HEK293 (cell line): ENCODE measurements around the gene CDC20.
A peak's percentile ranks its signal among the peaks of the same experiment; 100 is the strongest.

Source experiments
- CTCF ChIA-PET: fragments of 350-600 bp; formaldehyde crosslinking; extraction: SDS; loops from one replicate; lab custom pipeline; 2021; ENCODE audit warnings: antibody characterized with exemption; lab: Yijun Ruan, JAX
- POLR2A ChIA-PET: fragments of 300-600 bp; formaldehyde crosslinking; extraction: SDS; loops from one replicate; lab custom pipeline; 2020; ENCODE audit warnings: antibody characterized with exemption, inconsistent platforms; lab: Yijun Ruan, JAX
- H3K27ac ChIP-seq: fragments of 200-500 bp; sonication (Bioruptor generic); 2 replicates; pipeline ENCODE4 v1.5.1; 2014; ENCODE audit warnings: low read depth, low read length, control low read depth, inconsistent platforms; ENCODE audit errors: extremely low read depth
- H3K36me3 ChIP-seq, 2 experiments: fragments of 200-500 bp in 1 of 2; sonication (Bioruptor generic) in 1 of 2; 1 replicate in 1 of 2; 2 replicates in 1 of 2; pipeline ENCODE4 v1.5.1; 2014 to 2017; ENCODE audit warnings: inconsistent platforms in 2 of 2, low read length in 2 of 2; ENCODE audit not compliant: control insufficient read depth in 2 of 2, insufficient read depth in 1 of 2
- H3K4me1 ChIP-seq: fragments of 200-500 bp; sonication (Bioruptor generic); 2 replicates; pipeline ENCODE4 v1.5.1; 2014; ENCODE audit warnings: mild to moderate bottlenecking, low read length, inconsistent platforms; ENCODE audit not compliant: control insufficient read depth, insufficient read depth
- H3K4me3 ChIP-seq: 2 replicates; pipeline ENCODE4 v1.5.1; 2011; ENCODE audit warnings: low read depth, mild to moderate bottlenecking, control low read depth, low read length, moderate library complexity
- H3K9me3 ChIP-seq: fragments of 200-500 bp; sonication (Bioruptor generic); 2 replicates; pipeline ENCODE4 v1.5.1; 2014; ENCODE audit warnings: low read depth, low read length, inconsistent platforms; ENCODE audit not compliant: control insufficient read depth, insufficient read depth
- GLIS1 ChIP-seq: fragments of 450-650 bp; formaldehyde crosslinking; IDR thresholded peaks from 2 replicates; pipeline ENCODE4 v1.5.1; 2016; ENCODE audit warnings: missing biosample characterization, missing genetic modification characterization
- KLF10 ChIP-seq: fragments of 450-650 bp; IDR thresholded peaks from 2 replicates; pipeline ENCODE4 v1.5.1; 2018; ENCODE audit warnings: missing biosample characterization, mild to moderate bottlenecking, missing genetic modification characterization
- MEIS1 ChIP-seq: sonication (generic); formaldehyde crosslinking; IDR thresholded peaks from 2 replicates; pipeline ENCODE4 v1.8.1; 2022; ENCODE audit warnings: missing genetic modification reagents, mild to moderate bottlenecking, borderline replicate concordance
- PRDM1 ChIP-seq: fragments of 450-650 bp; formaldehyde crosslinking; IDR thresholded peaks from 2 replicates; pipeline ENCODE4; 2016; ENCODE audit warnings: missing biosample characterization, missing genetic modification characterization
- TSHZ1 ChIP-seq: fragments of 450-650 bp; formaldehyde crosslinking; IDR thresholded peaks from 2 replicates; pipeline ENCODE4 v1.5.1; 2016; ENCODE audit warnings: missing biosample characterization, missing genetic modification characterization, borderline replicate concordance
- WT1 ChIP-seq: fragments of 450-650 bp; formaldehyde crosslinking; IDR thresholded peaks from 2 replicates; pipeline ENCODE4 v1.5.1; 2016; ENCODE audit warnings: missing biosample characterization, missing genetic modification characterization
- YY2 ChIP-seq: fragments of 450-650 bp; formaldehyde crosslinking; IDR thresholded peaks from 2 replicates; pipeline ENCODE4 v1.5.1; 2016; ENCODE audit warnings: missing biosample characterization, missing genetic modification characterization
- ZBTB11 ChIP-seq: fragments of 450-650 bp; formaldehyde crosslinking; conservative IDR thresholded peaks from 2 replicates; pipeline ENCODE4 v1.5.1; 2016; ENCODE audit warnings: low read depth, missing biosample characterization, missing genetic modification characterization
- ZNF121 ChIP-seq: fragments of 450-650 bp; formaldehyde crosslinking; IDR thresholded peaks from 2 replicates; pipeline ENCODE4 v1.5.1; 2016; ENCODE audit warnings: missing biosample characterization, missing genetic modification characterization
- ZNF23 ChIP-seq: fragments of 450-650 bp; formaldehyde crosslinking; IDR thresholded peaks from 2 replicates; pipeline ENCODE4 v1.5.1; 2016; ENCODE audit warnings: missing biosample characterization, missing genetic modification characterization, borderline replicate concordance
- ZNF274 ChIP-seq, 2 experiments: fragments of 200-500 bp in 1 of 2; fragments of 450-650 bp in 1 of 2; sonication (Bioruptor generic) in 1 of 2; formaldehyde crosslinking in 1 of 2; IDR thresholded peaks; 2 replicates each; pipeline versions ENCODE4 v1.5.1 to v1.6.1; 2014 to 2016; ENCODE audit warnings: borderline replicate concordance in 1 of 2, inconsistent platforms in 1 of 2, low read length in 1 of 2, missing biosample characterization in 1 of 2, missing genetic modification characterization in 1 of 2
- ZNF514 ChIP-seq: fragments of 450-650 bp; formaldehyde crosslinking; IDR thresholded peaks from 2 replicates; pipeline ENCODE4 v1.5.1; 2016; ENCODE audit warnings: missing biosample characterization, missing genetic modification characterization
- ZNF580 ChIP-seq: fragments of 450-650 bp; formaldehyde crosslinking; IDR thresholded peaks from 2 replicates; pipeline ENCODE4 v1.5.1; 2016; ENCODE audit warnings: missing biosample characterization, missing genetic modification characterization
- ZNF677 ChIP-seq: fragments of 450-650 bp; IDR thresholded peaks from 2 replicates; pipeline ENCODE4 v1.5.0; 2018; ENCODE audit warnings: missing biosample characterization, mild to moderate bottlenecking, missing genetic modification characterization, moderate library complexity
- ZNF785 ChIP-seq: fragments of 450-650 bp; formaldehyde crosslinking; IDR thresholded peaks from 2 replicates; pipeline ENCODE4 v1.5.1; 2016; ENCODE audit warnings: missing biosample characterization, missing genetic modification characterization
- ZNF791 ChIP-seq: fragments of 450-650 bp; formaldehyde crosslinking; IDR thresholded peaks from 2 replicates; pipeline ENCODE4 v1.5.1; 2016; ENCODE audit warnings: missing biosample characterization, missing genetic modification characterization
- TF ChIP-seq, protein P1 (sequence below): fragments of 450-650 bp; formaldehyde crosslinking; IDR thresholded peaks from 2 replicates; pipeline ENCODE4 v1.5.1; 2016; ENCODE audit warnings: missing biosample characterization, missing genetic modification characterization

The CDC20 gene

GRCh38 chr1:43405219-43405875 is 46.6 kb downstream of the CDC20 start (continued):
- TF ChIP-seq ZNF274 (IDR thresholded peaks at IDR 0.05; ENCODE audit: low read length) (no peak), ZNF274 (tag by site-specific recombination; IDR thresholded peaks at IDR 0.05; ENCODE audit: borderline replicate concordance) (no peak), ZNF514 (tag by site-specific recombination) (no peak), PRDM1 (no peak), WT1 (tag by site-specific recombination) (peak; percentile 65), ZNF580 (tag by site-specific recombination) (0 out of 2 replicates have a peak, but pooled peaks have one; percentile 11), YY2 (tag by site-specific recombination) (no peak), ZNF121 (no peak), ZNF677 (no peak), KLF10 (tag by site-specific recombination) (no peak), GLIS1 (tag by site-specific recombination) (peak; percentile 30), MEIS1 (CRISPR knock-in tag) (no peak), ZNF791 (tag by site-specific recombination) (no peak)

GRCh38 chr1:43405876-43406234 is 47.1 kb downstream of the CDC20 start:
- Histone ChIP-seq H3K36me3 (peaks cover 15 to 68% of the 10 kb centered on the region in 2 experiments), H3K4me1 (no peaks in the 10 kb centered on the region), H3K4me3 (no peak overlapping the region), H3K27ac (no peak overlapping the region), H3K9me3 (no peaks in the 10 kb centered on the region)
- no peak for TF ChIP-seq ZBTB11 (tag by site-specific recombination)
- TF ChIP-seq ZNF23 = no peak
- TF ChIP-seq, protein P1, sequence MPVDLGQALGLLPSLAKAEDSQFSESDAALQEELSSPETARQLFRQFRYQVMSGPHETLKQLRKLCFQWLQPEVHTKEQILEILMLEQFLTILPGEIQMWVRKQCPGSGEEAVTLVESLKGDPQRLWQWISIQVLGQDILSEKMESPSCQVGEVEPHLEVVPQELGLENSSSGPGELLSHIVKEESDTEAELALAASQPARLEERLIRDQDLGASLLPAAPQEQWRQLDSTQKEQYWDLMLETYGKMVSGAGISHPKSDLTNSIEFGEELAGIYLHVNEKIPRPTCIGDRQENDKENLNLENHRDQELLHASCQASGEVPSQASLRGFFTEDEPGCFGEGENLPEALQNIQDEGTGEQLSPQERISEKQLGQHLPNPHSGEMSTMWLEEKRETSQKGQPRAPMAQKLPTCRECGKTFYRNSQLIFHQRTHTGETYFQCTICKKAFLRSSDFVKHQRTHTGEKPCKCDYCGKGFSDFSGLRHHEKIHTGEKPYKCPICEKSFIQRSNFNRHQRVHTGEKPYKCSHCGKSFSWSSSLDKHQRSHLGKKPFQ (tag by site-specific recombination) = no peak
- no peak for TF ChIP-seq ZNF785 (tag by site-specific recombination)
- TF ChIP-seq TSHZ1 = no peak
- POLR2A ChIA-PET = no interaction called here
- CTCF ChIA-PET = interaction anchor here (0.6 to 2.3 kb wide), 3 partner anchors 9 to 1247 kb away, joined by 3 to 9 read pairs (median 3); partner anchors contain the start of gene C1orf210
